Karpas-422 (cell line): ENCODE results near the gene CRYBG2. TPM values are rescaled to one million over a fixed set of nuclear protein-coding genes. Genes with fewer than 3 reads are reported as not detected.
"Not testable (repeated sequence)": the region's sequence is repeated elsewhere in the genome, so short reads cannot be mapped to it uniquely, and the experiment has no call there.

Experiments
- DNase-seq: peaks from one replicate; pipeline ENCODE4 v3.0.0-alpha.2; 2015
- H2AFZ ChIP-seq: fragments of 200-600 bp; sonication (generic); 2 replicates; pipeline ENCODE4 v1.6.1; 2014; ENCODE audit warnings: antibody characterized with exemption, low read length, mixed read lengths
- H3K27ac ChIP-seq: fragments of 200-600 bp; sonication (generic); 2 replicates; pipeline ENCODE4 v1.5.1; 2014; ENCODE audit warnings: mild to moderate bottlenecking, low read length, moderate library complexity
- H3K27me3 ChIP-seq: fragments of 200-600 bp; sonication (generic); 2 replicates; pipeline ENCODE4 v1.6.1; 2014; ENCODE audit warnings: low read length, mixed read lengths
- H3K36me3 ChIP-seq: fragments of 200-600 bp; sonication (generic); 2 replicates; pipeline ENCODE4 v1.6.1; 2014; ENCODE audit warnings: low read length, mixed read lengths; ENCODE audit not compliant: insufficient read depth
- H3K4me1 ChIP-seq: fragments of 200-600 bp; sonication (generic); 2 replicates; pipeline ENCODE4 v1.6.1; 2014; ENCODE audit warnings: mild to moderate bottlenecking, low read length, mixed read lengths
- H3K4me2 ChIP-seq: fragments of 200-600 bp; sonication (generic); 2 replicates; pipeline ENCODE4 v1.6.1; 2014; ENCODE audit warnings: low read length, low read depth, mild to moderate bottlenecking; ENCODE audit not compliant: poor library complexity, severe bottlenecking
- H3K4me3 ChIP-seq: fragments of 200-600 bp; sonication (generic); 2 replicates; pipeline ENCODE4 v1.5.1; 2014; ENCODE audit warnings: mild to moderate bottlenecking, antibody characterized with exemption, low read length, mixed read lengths
- H3K79me2 ChIP-seq: fragments of 200-600 bp; sonication (generic); 2 replicates; pipeline ENCODE4 v1.6.1; 2014; ENCODE audit warnings: mild to moderate bottlenecking, low read length, mixed read lengths
- H3K9ac ChIP-seq: fragments of 200-600 bp; sonication (generic); 2 replicates; pipeline ENCODE4 v1.6.0; 2014; ENCODE audit warnings: low read length
- H3K9me2 ChIP-seq: fragments of 200-600 bp; sonication (generic), shearing (Covaris generic); replicated peaks from 2 replicates; pipeline ENCODE4 v1.6.0; 2014; ENCODE audit warnings: mild to moderate bottlenecking, low read length, moderate library complexity; ENCODE audit not compliant: insufficient read depth
- H3K9me3 ChIP-seq: fragments of 300-700, 200-600 bp; sonication (generic); 2 replicates; pipeline ENCODE4 v1.6.1; 2014; ENCODE audit warnings: low read length, mixed read lengths
- H4K20me1 ChIP-seq: fragments of 200-600 bp; sonication (generic); 2 replicates; pipeline ENCODE4 v1.6.1; 2014; ENCODE audit warnings: mild to moderate bottlenecking, antibody characterized with exemption, low read length, low read depth; ENCODE audit not compliant: insufficient read depth
- total RNA-seq: library from RNA; depleted of rRNA; stranded (reverse); fragments of >200 nt; shearing (Covaris generic); gene quantifications from 2 replicates; pipeline ENCODE4 v1.2.3, GENCODE V29; 2014; ENCODE audit warnings: low replicate concordance

The CRYBG2 gene
- total RNA-seq, 1 experiment from 2014 or later: not detected

- Histone ChIP-seq H3K79me2 (no peaks in the 10 kb centered on the region), H3K9me3 (no peaks in the 10 kb centered on the region), H4K20me1 (no peaks in the 10 kb centered on the region), H3K36me3 (no peaks in the 10 kb centered on the region), H3K9me2 (no peaks in the 10 kb centered on the region), H2AFZ (no peak overlapping the region), H3K27me3 (no peaks in the 10 kb centered on the region), H3K9ac (no peak overlapping the region), H3K4me3 (no peak overlapping the region), H3K4me2 (no peak overlapping the region), H3K27ac (no peak overlapping the region), H3K4me1 (no peaks in the 10 kb centered on the region)
- DNase-seq: no peak
Observed at GRCh38 chr1:26373789-26374188, 19.9 kb upstream of the CRYBG2 start.

- no peak overlapping the region for H3K4me2 ChIP-seq
- no peak overlapping the region for H3K9ac ChIP-seq
- no peaks in the 10 kb centered on the region for H4K20me1 ChIP-seq
- no peaks in the 10 kb centered on the region for H3K9me3 ChIP-seq
- DNase-seq: no peak
- no peak overlapping the region for H2AFZ ChIP-seq
- H3K79me2 ChIP-seq: no peaks in the 10 kb centered on the region
- no peaks in the 10 kb centered on the region for H3K9me2 ChIP-seq
- no peak overlapping the region for H3K4me3 ChIP-seq
- no peaks in the 10 kb centered on the region for H3K4me1 ChIP-seq
- no peaks in the 10 kb centered on the region for H3K27me3 ChIP-seq
- no peaks in the 10 kb centered on the region for H3K36me3 ChIP-seq
- H3K27ac ChIP-seq: no peak overlapping the region
Observed at GRCh38 chr1:26373281-26373680, 19.4 kb upstream of the CRYBG2 start.

GRCh38 chr1:26372611-26373010 lies 18.7 kb upstream of the CRYBG2 start, which contains the start of gene ZNF683:
ZNF683 (minus strand) TSS chr1:26372750; CDS start chr1:26368571, 4,179 bp downstream.
- not testable (repeated sequence) for H3K4me2 ChIP-seq, H3K4me1 ChIP-seq, H3K9me2 ChIP-seq, H3K79me2 ChIP-seq, H3K27ac ChIP-seq, H3K4me3 ChIP-seq, H4K20me1 ChIP-seq, DNase-seq, H2AFZ ChIP-seq, H3K9ac ChIP-seq, H3K36me3 ChIP-seq, H3K27me3 ChIP-seq, H3K9me3 ChIP-seq

GRCh38 chr1:26372039-26372438 lies 18.1 kb upstream of the CRYBG2 start:
- H3K9me2 ChIP-seq: no peaks in the 10 kb centered on the region
- H3K79me2 ChIP-seq: no peaks in the 10 kb centered on the region
- no peak overlapping the region for H2AFZ ChIP-seq
- H3K36me3 ChIP-seq: no peaks in the 10 kb centered on the region
- no peak overlapping the region for H3K4me3 ChIP-seq
- no peaks in the 10 kb centered on the region for H4K20me1 ChIP-seq
- H3K27ac ChIP-seq: no peak overlapping the region
- no peaks in the 10 kb centered on the region for H3K4me1 ChIP-seq
- no peaks in the 10 kb centered on the region for H3K27me3 ChIP-seq
- no peak overlapping the region for H3K9ac ChIP-seq
- no peak for DNase-seq
- no peak overlapping the region for H3K4me2 ChIP-seq
- no peaks in the 10 kb centered on the region for H3K9me3 ChIP-seq

GRCh38 chr1:26370591-26371382 lies 16.9 kb upstream of the CRYBG2 start:
- no peaks in the 10 kb centered on the region for H3K79me2 ChIP-seq
- DNase-seq: no peak
- no peak overlapping the region for H3K9ac ChIP-seq
- H4K20me1 ChIP-seq: no peaks in the 10 kb centered on the region
- H3K9me3 ChIP-seq: no peaks in the 10 kb centered on the region
- no peaks in the 10 kb centered on the region for H3K27me3 ChIP-seq
- no peaks in the 10 kb centered on the region for H3K4me1 ChIP-seq
- no peaks in the 10 kb centered on the region for H3K9me2 ChIP-seq
- no peak overlapping the region for H3K27ac ChIP-seq
- no peaks in the 10 kb centered on the region for H3K36me3 ChIP-seq
- H3K4me2 ChIP-seq: no peak overlapping the region
- no peak overlapping the region for H2AFZ ChIP-seq
- H3K4me3 ChIP-seq: no peak overlapping the region

- no peaks in the 10 kb centered on the region for H3K9me2 ChIP-seq
- H3K4me3 ChIP-seq: no peak overlapping the region
- H3K9ac ChIP-seq: no peak overlapping the region
- H3K27me3 ChIP-seq: no peaks in the 10 kb centered on the region
- no peaks in the 10 kb centered on the region for H3K36me3 ChIP-seq
- H2AFZ ChIP-seq: no peak overlapping the region
- no peak overlapping the region for H3K4me2 ChIP-seq
- no peaks in the 10 kb centered on the region for H3K79me2 ChIP-seq
- H4K20me1 ChIP-seq: no peaks in the 10 kb centered on the region
- H3K9me3 ChIP-seq: no peaks in the 10 kb centered on the region
- H3K4me1 ChIP-seq: no peaks in the 10 kb centered on the region; the same call in 1 of the 2 replicates
- no peak for DNase-seq
- H3K27ac ChIP-seq: no peak overlapping the region
Observed at GRCh38 chr1:26368486-26368885, 14.6 kb upstream of the CRYBG2 start.

GRCh38 chr1:26368006-26368405 lies 14.1 kb upstream of the CRYBG2 start:
- Histone ChIP-seq H3K27me3 (no peaks in the 10 kb centered on the region), H3K79me2 (no peaks in the 10 kb centered on the region), H4K20me1 (no peaks in the 10 kb centered on the region), H3K9me2 (no peaks in the 10 kb centered on the region), H3K9ac (no peak overlapping the region), H3K9me3 (no peaks in the 10 kb centered on the region), H2AFZ (no peak overlapping the region), H3K27ac (no peak overlapping the region), H3K4me3 (no peak overlapping the region), H3K36me3 (no peaks in the 10 kb centered on the region), H3K4me2 (no peak overlapping the region), H3K4me1 (no peaks in the 10 kb centered on the region; the same call in 1 of the 2 replicates)
- no peak for DNase-seq

GRCh38 chr1:26367441-26367840 lies 13.5 kb upstream of the CRYBG2 start:
- Histone ChIP-seq H3K27me3 (no peaks in the 10 kb centered on the region), H3K9ac (no peak overlapping the region), H3K9me2 (no peaks in the 10 kb centered on the region), H3K79me2 (no peaks in the 10 kb centered on the region), H3K36me3 (no peaks in the 10 kb centered on the region), H3K4me1 (no peaks in the 10 kb centered on the region; the same call in 1 of the 2 replicates), H3K9me3 (no peaks in the 10 kb centered on the region), H4K20me1 (no peaks in the 10 kb centered on the region), H3K4me2 (no peak overlapping the region), H2AFZ (no peak overlapping the region), H3K27ac (no peak overlapping the region), H3K4me3 (no peak overlapping the region)
- no peak for DNase-seq
